ENCODE measurements around the gene ZFYVE27.

ZFYVE27 gene

DNA sequence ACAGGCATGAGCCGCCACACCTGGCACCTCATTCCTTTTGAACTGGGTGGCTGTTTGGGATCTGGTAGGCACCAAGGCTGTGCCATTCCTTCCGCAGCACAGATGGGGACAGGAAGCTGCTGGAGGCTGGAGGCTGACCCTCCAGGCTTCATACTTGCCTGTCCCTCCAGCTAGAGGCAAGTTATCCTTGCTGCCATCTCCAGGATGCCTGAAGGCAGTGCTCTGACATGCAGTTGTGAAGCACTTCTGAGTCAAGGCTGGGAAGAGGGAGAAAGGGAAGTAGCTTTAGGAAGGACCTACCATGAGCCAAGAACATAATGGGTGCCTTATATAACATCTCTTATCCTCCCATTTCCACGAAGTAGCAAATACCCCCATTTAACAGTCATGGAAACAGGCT is 13.9 kb upstream of the ZFYVE27 start:
- FAIRE-seq (no peak), DNase-seq (ENCODE audit: insufficient read length, low spot score) (no peak)
- TF ChIP-seq POLR2A (IDR thresholded peaks at IDR 0.05; ENCODE audit: low read depth, low read length) = no peak

DNA sequence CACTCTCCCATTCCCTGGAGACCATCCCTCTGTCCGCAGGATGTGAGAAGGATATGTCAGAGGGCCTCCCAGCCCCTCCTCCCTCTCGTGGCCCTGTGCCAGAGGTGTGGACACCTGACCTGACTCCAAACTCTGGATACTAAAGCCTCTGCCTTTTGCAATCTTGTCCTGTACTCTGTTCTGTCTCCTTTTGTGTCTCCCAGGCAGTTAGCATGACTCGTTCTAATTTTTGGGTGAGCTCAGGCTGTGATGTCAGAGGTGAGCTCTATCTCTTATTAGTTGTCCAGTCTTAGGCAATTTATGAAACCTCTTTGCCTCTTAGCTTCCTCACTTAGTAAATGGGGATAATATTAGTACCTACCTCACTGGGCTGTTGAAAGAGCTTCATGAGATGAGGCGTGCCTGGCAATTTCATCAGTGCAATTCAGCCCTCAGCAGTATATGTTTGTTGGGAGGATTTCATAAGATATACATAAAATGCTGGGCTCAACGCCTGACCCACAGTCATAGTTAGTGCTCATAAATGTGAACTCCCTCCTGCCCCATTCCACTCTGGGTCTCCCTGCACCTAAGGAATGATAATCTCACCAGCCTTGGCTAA is 12.5 kb upstream of the ZFYVE27 start:
- FAIRE-seq (no peak), DNase-seq (ENCODE audit: insufficient read length, low spot score) (no peak)
- TF ChIP-seq POLR2A (IDR thresholded peaks at IDR 0.05; ENCODE audit: low read depth, low read length) = no peak

DNA sequence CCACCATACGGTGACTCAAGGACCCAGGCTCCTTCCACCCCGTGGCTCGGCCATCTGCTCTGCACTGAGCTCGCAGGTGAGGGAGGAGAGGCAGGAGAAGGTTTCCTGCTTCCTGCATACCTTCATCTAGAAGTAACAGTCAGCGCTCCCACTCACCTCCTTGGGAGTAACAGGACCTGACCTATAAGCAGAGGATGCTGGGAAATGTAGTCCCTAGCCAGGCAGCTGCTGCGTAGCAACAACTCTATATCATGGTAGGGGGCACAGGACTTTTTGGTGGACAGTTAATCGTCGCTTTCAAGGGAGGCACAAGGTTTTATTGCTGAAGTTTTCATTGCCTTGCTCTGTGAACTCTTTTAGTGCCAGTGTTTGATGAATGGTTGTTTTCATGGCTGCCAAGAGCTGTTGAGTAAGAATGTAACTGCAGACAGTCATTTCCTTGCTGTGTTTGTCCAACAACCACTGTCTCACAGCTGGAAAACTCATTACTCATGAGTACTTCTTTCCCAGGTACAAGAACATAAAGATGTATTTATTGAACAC is 10.2 kb upstream of the ZFYVE27 start:
- DNase-seq (ENCODE audit: insufficient read length, low spot score) = peak; percentile 60
- no peak for TF ChIP-seq POLR2A (IDR thresholded peaks at IDR 0.05; ENCODE audit: low read depth, low read length)
- peak; percentile 95 for FAIRE-seq

DNA sequence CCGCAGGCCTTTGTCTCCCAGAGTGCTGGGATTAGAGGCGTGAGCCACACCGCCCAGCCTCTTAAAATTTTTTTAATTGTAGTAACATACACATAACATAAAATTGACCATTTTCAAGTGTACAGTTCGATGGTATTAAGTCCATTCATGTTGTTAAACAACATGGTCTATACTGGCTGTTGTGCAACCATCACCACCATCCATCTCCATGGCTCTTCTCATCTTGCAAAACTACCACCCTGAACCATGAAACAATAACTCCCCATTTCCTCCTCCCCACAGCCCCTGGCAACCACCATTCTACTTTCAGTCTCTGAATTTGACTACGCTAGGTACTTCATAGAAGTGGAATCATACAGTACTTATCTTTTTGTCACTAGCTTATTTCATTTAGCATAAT is 7.9 kb upstream of the ZFYVE27 start:
- FAIRE-seq = no peak
- no peak for TF ChIP-seq POLR2A (IDR thresholded peaks at IDR 0.05; ENCODE audit: low read depth, low read length)
- DNase-seq (ENCODE audit: insufficient read length, low spot score) = no peak

DNA sequence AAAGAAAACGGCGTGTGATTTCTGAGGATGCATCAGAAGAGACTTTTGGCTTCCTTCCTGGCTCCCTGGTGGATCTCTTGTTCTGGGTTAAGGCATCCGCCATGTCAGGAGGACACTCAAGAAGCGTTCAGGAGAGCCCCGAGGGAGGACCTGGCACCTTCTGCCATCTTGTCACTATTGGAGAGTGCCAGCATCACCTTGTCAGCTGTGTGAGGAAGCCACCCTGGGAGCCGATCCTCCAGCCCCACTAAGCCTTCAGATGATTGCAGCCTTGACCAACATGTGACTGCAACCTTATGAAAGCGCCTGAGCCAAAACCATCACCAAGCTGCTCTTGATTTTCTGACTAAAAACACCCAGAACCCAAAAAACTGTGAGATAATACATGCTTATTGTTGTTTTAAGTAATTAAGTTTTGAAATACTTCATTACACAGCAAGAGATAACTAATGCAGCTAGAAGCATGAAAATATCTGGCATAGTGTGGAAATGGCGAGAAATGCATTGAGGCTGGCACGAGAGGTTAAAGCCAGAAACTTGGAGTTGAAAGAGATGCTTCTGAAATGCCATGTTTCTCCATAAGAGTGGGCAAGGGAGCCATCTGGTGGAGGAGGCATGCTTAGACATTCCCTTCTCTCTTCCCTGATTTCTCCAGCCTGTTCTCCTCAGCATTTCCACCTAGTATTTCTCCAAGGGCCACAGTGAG is 5.4 kb upstream of the ZFYVE27 start:
- TF ChIP-seq POLR2A (IDR thresholded peaks at IDR 0.05; ENCODE audit: low read depth, low read length) = no peak
- DNase-seq (ENCODE audit: insufficient read length, low spot score) (no peak), FAIRE-seq (peak; percentile 94)

DNA sequence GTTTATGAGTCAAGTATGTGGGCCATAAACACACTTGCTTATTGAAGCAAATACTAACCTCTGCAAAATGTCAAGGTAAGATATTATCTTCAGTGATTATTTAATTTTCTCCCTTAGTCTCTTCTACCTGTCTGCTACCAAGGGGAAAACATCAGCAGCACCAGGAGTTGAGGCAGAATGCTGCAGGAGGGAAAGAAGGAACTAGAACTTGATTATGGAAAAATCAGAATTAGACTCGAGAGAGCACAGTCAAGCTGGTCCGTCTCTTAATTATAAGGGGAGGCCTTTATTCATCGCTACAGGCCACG is 4.9 kb upstream of the ZFYVE27 start:
- TF ChIP-seq POLR2A (IDR thresholded peaks at IDR 0.05; ENCODE audit: low read depth, low read length) = no peak
- DNase-seq (ENCODE audit: insufficient read length, low spot score) (no peak), FAIRE-seq (no peak)

DNA sequence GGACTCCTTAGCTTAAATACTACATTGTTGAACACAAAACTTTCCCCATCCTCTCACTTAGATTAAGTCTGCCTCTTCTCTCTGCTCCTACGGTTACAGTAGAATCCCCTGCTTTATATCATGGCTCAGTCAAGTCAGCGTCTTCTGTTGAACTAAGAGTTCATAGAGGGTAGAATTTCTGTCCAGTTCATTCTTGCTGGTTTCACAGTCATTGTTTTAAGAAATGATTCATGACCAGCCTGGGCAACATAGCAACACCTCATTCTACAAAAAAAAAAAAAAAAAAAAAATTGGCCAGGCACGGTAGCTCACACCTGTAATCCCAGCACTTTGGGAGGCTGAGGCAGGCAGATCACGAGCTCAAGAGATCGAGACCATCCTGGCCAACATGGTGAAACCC is 3.7 kb upstream of the ZFYVE27 start:
- FAIRE-seq (no peak), DNase-seq (ENCODE audit: insufficient read length, low spot score) (no peak)
- no peak for TF ChIP-seq POLR2A (IDR thresholded peaks at IDR 0.05; ENCODE audit: low read depth, low read length)

DNA sequence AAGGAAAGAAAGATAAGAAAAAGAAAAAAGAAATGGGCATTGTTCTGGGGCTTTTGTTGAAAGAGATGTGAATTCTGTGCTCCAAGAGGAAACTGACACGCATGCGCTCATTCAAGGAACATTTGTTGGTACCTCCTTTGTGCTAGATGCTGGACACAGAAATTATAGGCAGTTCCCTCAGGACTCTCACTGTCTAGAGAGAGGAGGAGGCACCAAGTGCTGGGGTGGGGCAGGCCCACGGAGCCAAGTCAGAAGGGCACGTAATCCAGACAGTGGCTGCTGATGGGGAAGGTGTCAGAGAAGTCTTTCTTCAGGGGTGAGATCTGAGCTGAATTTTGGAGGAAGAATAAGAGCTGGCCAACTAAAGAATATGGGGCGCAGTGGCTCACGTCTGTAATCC is 2.9 kb upstream of the ZFYVE27 start:
- DNase-seq (ENCODE audit: insufficient read length, low spot score) (no peak), FAIRE-seq (no peak)
- TF ChIP-seq POLR2A (IDR thresholded peaks at IDR 0.05; ENCODE audit: low read depth, low read length) = no peak

DNA sequence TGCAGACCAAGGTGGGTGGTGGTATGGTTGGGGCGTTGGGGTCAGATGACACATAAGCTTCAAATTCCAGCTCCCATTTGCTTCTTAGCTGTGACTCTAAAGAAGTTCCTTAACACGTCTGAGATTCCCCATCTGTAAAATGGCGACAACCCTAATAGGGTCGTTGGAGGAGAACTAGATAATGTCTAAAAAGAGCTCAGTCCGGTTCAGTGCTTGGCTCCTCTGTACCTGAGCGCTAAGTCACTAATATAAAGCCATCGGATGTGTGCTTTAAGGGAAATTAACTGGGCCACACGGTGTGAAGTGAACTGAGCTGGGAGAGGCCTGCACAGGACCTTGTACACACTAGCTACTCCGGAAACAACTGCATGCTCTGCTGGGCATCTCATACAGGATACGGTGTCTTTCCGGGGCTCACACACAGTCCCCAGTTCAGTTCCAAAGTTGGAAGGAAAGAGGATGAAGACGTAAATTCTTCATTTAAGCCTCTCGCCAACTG is 476 bp upstream of the ZFYVE27 start:
- no peak for TF ChIP-seq POLR2A (IDR thresholded peaks at IDR 0.05; ENCODE audit: low read depth, low read length)
- no peak for FAIRE-seq
- no peak for DNase-seq (ENCODE audit: insufficient read length, low spot score)

DNA sequence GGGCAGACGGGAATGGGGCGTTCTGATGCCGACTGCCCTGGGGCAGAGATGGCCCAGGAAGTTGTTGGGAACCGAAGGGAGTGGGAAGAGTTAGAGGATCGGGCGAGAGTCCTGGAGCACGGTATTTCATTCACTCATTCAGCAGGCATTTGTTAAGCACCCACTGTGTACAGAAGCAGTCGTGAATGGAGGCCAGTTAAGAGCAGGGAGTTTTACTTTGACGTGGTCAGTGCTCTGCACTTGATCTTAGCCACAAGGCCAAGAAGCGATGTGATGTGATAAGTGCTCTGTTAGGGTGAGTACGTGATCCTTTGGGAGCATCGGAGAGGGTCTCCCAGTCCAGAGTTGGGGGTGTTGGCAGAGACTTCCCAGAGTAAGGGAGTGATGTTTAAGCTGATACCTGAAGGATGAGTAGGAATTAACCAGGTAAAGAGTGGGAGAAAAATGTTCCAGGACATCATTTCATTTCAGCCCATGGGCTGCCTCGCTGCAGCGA is 890 bp downstream of the ZFYVE27 start:
- peak; percentile 50 for DNase-seq (ENCODE audit: insufficient read length, low spot score)
- no peak for FAIRE-seq
- no peak for TF ChIP-seq POLR2A (IDR thresholded peaks at IDR 0.05; ENCODE audit: low read depth, low read length)

DNA sequence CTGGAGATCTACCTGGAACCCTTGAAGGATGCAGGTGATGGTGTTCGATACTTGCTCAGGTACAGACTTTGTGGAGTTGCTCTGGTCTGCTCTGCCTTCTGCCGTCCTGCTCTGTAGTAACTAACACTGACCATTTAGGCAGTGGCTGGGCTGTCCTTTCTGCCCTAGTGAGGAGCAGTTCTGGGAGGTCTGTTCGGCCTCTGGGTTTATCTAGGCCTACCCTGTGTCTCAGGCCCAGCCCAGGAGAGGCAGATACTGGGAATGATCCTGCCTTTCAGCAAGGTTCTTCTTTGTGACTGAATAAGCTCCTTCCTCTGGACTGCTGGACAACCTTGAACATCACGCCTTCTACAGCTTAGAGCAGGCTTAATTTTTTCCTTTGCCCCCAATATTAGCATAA is 1.7 kb downstream of the ZFYVE27 start:
- DNase-seq (ENCODE audit: insufficient read length, low spot score) = no peak
- FAIRE-seq = no peak
- no peak for TF ChIP-seq POLR2A (IDR thresholded peaks at IDR 0.05; ENCODE audit: low read depth, low read length)

DNA sequence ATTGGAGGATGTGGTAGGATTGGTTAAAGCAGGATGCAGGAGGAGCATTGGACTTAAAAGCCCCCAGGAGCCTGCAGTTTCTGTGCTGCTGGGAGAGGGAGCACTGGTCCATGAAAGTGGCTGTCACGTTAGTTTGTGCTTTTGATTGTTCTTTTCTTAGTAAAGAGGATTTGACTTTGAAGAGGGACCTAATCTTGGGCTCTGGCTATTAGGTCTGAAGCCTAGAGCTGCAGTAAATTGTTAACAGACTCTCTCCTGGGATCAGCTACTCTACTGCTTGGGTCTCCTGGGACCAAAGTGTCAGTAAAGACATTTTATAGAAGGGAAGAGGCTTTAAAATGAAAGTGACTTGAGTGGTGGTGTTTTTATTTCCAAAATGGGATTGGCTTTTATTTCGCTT is 3.7 kb downstream of the ZFYVE27 start:
- no peak for DNase-seq (ENCODE audit: insufficient read length, low spot score)
- FAIRE-seq = no peak
- TF ChIP-seq POLR2A (IDR thresholded peaks at IDR 0.05; ENCODE audit: low read depth, low read length) = no peak

DNA sequence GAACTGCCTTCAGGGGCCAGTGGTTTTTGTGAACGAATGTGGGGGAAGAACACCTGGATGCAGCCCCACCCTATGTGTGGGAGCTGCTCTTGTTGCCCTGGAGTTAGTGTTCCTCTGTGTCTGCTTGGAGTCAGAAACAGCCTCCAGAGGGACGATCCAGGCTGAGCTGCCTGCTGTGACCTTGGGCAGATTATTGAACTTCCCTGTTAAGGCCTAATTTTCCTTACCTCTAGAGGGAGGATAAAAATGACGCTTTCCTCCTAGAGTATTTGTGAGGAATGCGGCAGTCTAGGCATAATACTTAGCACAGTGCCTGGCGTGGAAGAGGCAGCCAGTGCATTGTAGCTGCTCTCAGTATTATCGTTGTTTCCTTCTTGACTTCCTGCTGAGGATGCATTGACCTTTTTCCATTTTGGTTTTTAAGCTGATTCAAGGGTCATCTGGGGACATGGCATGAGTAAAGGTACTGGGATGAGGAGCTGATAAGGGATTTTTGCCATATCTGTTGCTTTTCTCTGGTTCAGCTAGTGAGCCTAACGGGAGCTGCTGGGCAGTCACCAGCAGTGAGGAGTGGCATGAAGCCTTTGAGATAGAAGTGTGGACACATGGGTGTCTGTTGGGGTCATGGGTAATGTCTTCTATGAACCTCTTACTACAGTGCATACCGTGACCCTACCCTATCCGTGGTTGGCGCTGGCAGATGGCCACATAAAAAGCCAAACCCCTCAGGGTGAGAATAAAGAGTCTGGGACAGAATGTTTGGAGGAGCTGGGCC is 6.4 kb downstream of the ZFYVE27 start:
- no peak for DNase-seq (ENCODE audit: insufficient read length, low spot score)

DNA sequence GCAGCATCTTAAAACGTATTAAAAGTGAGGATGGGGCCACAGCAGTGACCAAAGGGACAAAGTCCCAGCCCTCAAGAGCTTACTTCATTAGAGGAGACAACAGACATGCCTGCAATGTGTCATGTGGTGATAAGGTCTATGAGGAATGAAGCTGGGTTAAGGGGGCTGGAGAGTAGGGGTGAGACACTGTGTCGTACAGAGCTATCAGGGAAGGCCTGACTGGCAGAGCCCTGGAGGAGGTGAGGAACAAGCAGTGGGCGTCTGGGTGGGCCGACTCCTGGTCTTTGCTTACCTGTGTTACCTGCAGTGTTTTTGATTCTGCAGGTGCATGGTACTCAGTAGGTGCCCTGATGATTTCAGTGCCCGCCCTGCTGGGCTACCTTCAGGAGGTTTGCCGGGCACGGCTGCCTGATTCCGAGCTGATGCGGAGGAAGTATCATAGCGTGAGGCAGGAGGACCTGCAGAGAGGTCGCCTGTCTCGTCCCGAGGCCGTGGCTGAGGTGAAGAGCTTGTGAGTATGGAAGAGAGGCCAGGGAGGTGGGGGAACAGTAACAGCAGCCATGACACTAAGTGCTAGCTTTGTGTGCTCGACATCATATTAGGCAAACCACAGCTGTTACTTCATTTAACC is 7.6 kb downstream of the ZFYVE27 start:
- no peak for DNase-seq (ENCODE audit: insufficient read length, low spot score)
- FAIRE-seq = no peak
- no peak for TF ChIP-seq POLR2A (IDR thresholded peaks at IDR 0.05; ENCODE audit: low read depth, low read length)

More for the DNA sequence above, 6.4 kb downstream of the ZFYVE27 start:
- TF ChIP-seq POLR2A (IDR thresholded peaks at IDR 0.05; ENCODE audit: low read depth, low read length) = no peak
- no peak for FAIRE-seq

All from H54 (cell line).